ENCODE measurements around the gene SLX9.

GRCh38 chr21:44941567-44941966 lies 1.7 kb downstream of the SLX9 start:
- TF ChIP-seq, protein P1, sequence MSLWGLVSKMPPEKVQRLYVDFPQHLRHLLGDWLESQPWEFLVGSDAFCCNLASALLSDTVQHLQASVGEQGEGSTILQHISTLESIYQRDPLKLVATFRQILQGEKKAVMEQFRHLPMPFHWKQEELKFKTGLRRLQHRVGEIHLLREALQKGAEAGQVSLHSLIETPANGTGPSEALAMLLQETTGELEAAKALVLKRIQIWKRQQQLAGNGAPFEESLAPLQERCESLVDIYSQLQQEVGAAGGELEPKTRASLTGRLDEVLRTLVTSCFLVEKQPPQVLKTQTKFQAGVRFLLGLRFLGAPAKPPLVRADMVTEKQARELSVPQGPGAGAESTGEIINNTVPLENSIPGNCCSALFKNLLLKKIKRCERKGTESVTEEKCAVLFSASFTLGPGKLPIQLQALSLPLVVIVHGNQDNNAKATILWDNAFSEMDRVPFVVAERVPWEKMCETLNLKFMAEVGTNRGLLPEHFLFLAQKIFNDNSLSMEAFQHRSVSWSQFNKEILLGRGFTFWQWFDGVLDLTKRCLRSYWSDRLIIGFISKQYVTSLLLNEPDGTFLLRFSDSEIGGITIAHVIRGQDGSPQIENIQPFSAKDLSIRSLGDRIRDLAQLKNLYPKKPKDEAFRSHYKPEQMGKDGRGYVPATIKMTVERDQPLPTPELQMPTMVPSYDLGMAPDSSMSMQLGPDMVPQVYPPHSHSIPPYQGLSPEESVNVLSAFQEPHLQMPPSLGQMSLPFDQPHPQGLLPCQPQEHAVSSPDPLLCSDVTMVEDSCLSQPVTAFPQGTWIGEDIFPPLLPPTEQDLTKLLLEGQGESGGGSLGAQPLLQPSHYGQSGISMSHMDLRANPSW (CRISPR knock-in tag; conservative IDR thresholded peaks at IDR 0.05; ENCODE audit: low read depth): no peak
- TF ChIP-seq CTCF (IDR thresholded peaks at IDR 0.05) (no peak), ZBTB21 (CRISPR knock-in tag; IDR thresholded peaks at IDR 0.05; ENCODE audit: borderline replicate concordance) (no peak), E2F4 (CRISPR knock-in tag; IDR thresholded peaks at IDR 0.05; ENCODE audit: borderline replicate concordance, low read depth) (no peak), NR2C2 (CRISPR knock-in tag; IDR thresholded peaks at IDR 0.05) (no peak), CREB1 (CRISPR knock-in tag; IDR thresholded peaks at IDR 0.05) (no peak), FOXP4 (CRISPR knock-in tag; IDR thresholded peaks at IDR 0.05) (no peak), NFATC4 (CRISPR knock-in tag; IDR thresholded peaks at IDR 0.05) (no peak), JUN (CRISPR knock-in tag; IDR thresholded peaks at IDR 0.05) (no peak)
- TF ChIP-seq, protein P2, sequence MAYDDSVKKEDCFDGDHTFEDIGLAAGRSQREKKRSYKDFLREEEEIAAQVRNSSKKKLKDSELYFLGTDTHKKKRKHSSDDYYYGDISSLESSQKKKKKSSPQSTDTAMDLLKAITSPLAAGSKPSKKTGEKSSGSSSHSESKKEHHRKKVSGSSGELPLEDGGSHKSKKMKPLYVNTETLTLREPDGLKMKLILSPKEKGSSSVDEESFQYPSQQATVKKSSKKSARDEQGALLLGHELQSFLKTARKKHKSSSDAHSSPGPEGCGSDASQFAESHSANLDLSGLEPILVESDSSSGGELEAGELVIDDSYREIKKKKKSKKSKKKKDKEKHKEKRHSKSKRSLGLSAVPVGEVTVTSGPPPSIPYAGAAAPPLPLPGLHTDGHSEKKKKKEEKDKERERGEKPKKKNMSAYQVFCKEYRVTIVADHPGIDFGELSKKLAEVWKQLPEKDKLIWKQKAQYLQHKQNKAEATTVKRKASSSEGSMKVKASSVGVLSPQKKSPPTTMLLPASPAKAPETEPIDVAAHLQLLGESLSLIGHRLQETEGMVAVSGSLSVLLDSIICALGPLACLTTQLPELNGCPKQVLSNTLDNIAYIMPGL (CRISPR knock-in tag; IDR thresholded peaks at IDR 0.05): no peak
- TF ChIP-seq, protein P3, sequence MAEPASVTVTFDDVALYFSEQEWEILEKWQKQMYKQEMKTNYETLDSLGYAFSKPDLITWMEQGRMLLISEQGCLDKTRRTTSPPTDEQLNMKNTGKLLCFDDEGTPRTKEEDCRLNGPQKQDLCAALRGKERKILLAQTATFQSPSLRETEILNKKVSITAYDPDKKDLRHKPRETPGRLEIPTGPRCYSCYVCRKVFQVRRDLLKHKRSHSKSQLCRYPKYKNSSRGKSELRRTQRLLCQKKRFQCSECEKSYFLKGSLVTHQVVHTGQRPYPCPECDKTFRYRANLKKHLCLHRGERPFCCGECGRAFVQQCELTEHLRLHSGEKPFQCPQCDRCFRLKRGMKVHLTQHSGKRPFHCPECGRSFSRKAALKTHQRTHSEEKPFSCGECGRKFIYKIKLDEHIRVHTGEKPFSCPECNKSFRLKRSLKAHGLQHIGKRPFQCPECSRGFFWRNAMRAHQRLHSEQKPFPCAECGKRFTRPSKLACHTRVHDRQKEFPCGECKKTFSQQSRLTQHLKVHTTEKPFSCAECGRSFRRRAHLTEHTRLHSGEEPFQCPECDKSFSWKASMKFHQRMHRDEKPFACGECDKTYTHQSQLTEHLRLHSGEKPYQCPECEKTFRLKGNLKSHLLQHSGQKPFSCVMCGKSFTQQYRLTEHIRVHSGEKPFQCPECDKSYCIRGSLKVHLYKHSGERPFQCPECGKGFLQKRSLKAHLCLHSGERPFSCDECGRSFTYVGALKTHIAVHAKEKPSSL (CRISPR knock-in tag; conservative IDR thresholded peaks at IDR 0.05): no peak
- TF ChIP-seq, protein P4, sequence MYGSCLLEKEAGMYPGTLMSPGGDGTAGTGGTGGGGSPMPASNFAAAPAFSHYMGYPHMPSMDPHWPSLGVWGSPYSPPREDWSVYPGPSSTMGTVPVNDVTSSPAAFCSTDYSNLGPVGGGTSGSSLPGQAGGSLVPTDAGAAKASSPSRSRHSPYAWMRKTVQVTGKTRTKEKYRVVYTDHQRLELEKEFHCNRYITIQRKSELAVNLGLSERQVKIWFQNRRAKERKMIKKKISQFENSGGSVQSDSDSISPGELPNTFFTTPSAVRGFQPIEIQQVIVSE (CRISPR knock-in tag; IDR thresholded peaks at IDR 0.05; ENCODE audit: borderline replicate concordance): no peak
